Hypothalamus (tissue), 51 donors: Measurements from ENCODE around the gene CHMP6.

Experiments
- DNase-seq, 51 donors: peaks; one replicate each; lab custom pipeline; 2025; lab: John Stamatoyannopoulos, UW

Gene CHMP6

GRCh38 chr17:80990921-80991644, 558 bp upstream of the CHMP6 start:
- no peak for DNase-seq

- DNase-seq, result no peak
These were observed 671 bp downstream of the CHMP6 start for GRCh38 chr17:80992077-80992947.

GRCh38 chr17:80992948-80993624, 1.4 kb downstream of the CHMP6 start:
- DNase-seq, result no peak

DNA sequence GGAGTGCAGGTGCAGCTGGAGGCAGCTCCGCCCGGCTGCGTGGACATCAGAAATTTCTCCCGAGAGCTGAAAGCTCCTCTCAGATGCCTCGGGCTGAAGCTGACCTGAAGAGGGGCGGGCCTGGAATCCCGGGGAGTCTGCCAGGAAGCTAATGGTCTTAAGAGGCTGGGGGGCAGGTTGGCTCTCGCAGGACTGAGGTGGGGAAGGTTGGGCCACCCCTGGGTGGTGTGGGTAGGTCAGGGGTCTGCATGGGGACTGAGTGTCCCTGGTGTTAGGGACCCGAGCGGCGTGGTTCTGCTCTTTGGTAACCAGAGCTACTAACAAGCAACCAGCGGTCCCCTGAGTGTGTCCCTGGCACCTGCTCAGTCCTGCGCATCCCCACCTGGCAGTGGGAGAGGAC, 3.5 kb downstream of the CHMP6 start:
- no peak for DNase-seq

DNA sequence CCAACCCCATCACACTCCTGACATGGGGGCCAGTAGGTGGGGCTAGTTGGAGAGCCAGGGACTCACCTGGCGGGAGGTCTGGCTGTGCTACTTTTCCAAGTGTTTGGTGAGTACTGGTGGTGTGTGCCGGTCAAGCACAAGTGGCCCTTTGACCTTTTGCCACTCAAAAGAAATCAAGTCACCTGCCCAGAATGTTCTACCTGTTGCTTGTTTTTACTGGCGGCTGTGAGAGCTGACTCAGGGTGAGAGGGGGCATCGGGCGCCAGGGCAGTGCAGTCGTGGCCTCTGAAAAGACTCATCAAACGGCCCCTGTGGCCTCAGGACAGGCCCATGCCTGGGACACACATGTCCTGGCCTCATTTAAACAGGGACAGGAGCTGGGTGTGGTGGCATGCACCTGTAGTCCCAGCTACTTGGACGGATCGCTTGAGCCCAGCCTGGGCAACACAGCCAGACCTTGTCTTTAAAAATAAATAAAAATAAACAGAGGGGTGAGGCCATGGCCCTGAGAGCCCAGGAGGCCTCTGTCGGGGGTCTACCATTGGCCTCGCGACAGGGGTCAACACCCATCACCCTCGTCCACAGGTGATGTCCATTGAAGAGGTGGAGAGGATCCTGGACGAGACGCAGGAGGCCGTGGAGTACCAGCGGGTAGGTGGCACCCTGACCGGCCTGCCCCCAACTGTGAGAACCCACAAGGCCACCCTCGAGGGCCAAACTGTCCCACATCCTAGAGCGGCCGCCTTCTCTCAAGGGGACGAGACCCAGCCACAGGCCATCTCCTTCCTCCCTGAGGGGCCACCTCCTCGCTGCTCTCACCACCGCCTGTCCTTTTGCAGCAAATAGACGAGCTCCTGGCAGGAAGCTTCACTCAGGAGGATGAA, 5.0 kb downstream of the CHMP6 start:
- no peak for DNase-seq

DNA sequence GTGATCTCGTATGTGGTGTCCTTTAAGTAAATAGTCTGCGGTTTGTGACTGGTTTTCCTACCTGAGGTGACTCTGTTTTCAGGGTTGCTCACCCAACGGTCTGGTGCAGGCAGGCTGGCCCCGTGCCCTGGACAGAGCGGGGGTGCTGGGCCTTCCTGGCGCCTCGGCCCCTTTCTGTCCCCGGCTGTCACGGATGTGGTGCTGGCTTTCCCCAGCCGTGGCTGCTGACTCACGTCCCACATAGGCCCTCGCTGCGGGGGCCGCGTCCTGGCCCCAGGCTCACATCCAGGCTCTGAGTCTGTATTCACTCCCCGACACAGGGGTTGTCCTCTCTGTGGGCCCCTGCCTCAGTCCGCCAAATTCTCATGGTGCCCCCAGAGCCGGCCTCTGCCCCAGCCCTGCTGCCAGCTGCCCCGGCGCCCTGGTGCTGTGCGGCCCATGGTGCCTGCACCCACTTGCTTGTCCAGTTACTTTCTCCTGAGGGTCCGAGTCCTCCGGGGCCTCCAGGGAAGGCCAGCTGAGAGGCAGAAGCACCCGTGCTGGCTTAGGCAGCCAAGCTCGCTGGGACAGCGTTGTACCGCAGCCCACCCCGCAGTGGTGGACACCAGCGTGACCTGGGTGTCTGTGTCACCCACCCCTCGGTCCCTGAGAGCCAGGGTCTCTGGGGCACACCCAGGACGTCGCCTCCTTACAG, 5.9 kb downstream of the CHMP6 start:
- no peak for DNase-seq

GRCh38 chr17:80998118-80998747, 6.6 kb downstream of the CHMP6 start:
- DNase-seq, result no peak

DNA sequence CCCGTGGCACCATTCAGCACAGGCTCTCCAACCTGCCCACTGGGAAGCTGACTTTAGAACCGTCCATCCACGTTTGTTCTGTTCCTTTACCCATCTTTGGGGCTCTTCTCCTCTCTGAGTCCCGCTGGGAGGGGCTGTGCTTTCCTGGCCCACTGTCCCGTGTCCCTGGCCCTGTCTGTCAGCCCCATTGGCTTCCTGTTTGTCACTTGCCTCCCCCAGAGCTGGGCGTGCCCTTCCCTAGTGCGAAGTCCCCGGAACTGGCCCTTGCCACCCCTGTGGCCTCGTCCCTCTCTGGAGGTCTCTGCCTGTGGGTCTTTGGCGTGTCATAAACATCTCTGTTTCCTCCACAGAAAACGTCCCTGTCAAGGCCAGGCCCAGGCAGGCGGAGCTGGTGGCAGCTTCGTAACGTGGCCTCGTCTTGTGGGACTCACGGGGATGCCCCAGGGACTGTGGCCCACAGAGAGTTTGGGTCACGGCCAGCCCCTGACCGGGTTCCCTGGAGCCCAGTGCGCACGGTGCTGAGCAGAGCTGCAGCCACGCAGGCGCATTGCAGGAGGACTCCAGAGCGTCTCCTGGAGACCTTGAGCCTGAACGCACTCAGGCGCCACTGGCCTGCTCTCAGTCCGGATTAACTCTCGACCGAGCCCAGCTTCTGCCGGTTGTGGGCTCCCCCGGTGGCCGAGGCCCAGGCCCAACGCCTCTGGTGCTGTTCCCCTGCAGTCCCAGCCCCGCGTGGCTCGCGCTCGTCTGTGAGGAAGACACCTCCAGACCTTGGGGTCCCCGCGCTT, 7.3 kb downstream of the CHMP6 start:
- peak in 13 of 51 donors; percentile 9 to 67 (median 46) for DNase-seq

- DNase-seq, result no peak
These were observed 8.1 kb downstream of the CHMP6 start for GRCh38 chr17:80999536-81000333.

- no peak for DNase-seq
These were observed 8.6 kb downstream of the CHMP6 start for GRCh38 chr17:81000334-81000630.

DNA sequence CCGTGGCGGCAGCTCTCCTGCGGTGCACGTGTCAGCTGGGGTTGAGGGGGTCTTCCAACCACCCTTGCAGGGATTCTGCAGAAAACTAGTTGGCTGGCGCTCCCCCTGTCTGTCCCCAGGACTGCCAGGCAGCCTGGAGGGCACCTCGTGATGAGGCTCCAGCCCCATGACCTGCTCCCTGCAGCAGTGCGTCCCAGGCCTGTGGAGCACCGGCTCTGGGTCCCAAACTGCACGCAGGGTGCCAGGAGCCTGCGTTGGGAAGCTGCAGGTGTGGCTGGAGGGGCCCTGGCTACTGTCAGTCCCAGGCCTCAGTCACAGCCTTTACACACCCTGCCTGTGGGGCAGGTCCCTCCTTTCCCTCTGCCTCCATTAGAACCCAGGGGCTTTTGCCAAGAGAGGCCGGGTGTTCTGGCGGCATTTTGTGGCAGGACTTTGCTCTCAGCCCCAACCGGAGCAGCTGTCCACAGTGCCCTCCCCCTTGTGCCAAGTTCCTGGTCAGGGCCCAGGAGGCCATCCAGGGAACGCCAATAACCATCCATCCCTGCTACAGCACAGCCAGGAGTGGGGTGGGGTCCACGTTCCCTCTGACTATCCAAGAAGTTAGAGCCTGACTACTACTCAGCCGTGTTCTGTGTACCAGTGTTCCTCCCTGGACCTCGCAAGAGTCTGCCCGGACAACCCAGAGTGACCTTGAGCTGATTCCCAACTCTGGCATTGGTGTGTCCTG, 9.2 kb downstream of the CHMP6 start:
- DNase-seq, result peak in 1 of 51 donors; percentile 10

DNA sequence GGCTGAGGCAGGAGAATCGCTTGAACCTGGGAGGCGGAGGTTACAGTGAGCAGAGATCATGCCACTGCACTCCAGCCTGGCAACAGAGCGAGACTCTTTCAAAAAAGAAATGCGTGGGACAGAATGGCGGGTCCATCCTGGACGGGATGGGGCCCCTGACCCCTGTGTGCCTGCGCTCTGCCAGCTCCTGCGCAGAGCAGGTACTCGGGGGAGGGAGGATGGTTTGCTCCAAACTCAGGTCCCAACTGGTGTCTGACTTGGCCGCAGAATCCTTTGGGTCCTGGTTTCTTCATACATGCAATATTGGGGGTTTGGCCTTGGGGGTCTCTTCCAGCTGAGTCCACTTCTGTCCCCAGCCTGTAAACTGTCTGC, 10.4 kb downstream of the CHMP6 start:
- DNase-seq, result no peak

DNA sequence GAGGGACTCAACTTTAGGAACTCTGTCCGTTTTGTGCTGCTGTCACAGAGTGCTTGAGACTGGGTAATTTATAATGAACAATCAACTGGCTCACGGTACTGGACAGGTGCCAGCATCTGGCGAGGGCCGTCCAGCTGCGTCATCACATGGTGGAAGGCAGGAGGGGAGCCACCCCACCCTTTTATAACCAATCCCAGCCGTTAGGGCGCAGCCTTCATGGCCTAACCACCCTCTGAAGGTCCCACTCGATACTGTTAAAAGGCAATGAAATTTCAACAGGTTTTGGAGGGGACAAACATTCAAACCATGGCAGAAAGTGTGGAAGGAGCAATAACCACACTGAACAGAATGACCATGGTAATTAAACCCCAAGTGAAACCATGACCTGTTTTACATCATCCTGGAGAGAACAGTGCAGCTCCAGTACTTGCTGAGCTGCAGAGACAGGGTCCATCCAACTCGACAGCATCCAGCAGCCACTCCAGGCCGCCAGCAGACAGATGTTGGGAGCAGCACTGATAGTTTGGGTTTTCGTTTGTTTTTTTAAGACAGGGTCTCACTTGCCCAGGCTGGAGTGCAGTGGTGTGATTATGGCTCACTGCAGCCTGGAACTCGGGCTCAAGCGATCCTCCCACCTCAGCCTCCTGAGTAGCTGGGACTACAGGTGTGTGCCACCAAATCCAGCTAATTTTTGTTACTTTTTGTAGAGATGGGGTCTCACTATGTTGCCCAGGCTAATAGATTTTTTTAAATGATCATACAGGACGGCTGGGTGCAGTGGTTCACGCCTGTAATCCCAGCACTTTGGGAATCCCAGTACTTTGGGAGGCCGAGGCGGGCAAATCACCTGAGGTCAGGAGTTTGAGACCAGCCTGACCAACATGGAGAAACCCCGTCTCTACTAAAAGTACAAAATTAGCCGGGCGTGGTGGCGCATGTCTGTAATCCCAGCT, 11.0 kb downstream of the CHMP6 start:
- DNase-seq, result peak in 16 of 51 donors; percentile 8 to 56 (median 37)

- no peak for DNase-seq
These were observed 12.3 kb downstream of the CHMP6 start for GRCh38 chr17:81003711-81004475.

DNA sequence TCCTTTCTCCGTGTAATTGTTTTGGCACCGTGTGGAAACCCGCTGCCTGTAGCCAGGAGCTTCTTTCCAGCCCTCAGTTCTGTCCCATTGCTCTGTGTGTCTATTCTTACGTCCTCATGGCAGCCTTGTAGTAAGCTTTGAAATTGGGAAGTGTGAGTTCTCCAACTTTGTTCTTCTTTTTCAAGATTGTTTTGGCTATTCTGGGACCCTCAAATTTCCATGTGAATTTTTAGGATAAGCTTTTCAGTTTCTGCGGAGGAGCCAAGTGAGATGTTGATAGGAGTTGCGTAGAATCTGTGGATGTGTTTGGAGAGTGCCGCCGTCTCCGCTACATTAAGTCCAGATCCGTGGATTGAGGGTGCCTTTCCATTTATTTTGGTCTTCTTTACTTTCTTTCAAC, 15.2 kb downstream of the CHMP6 start:
- DNase-seq, result no peak
